Activated effector memory CD4-positive, alpha-beta T cell treated with Interleukin-2 at 50 U/mL for 16 hours (primary cell): ENCODE results near the gene TTBK1.

ENCODE experiments used
- DNase-seq: peaks from one replicate; pipeline ENCODE4 v3.0.0-alpha.2; 2020

The TTBK1 gene

DNA sequence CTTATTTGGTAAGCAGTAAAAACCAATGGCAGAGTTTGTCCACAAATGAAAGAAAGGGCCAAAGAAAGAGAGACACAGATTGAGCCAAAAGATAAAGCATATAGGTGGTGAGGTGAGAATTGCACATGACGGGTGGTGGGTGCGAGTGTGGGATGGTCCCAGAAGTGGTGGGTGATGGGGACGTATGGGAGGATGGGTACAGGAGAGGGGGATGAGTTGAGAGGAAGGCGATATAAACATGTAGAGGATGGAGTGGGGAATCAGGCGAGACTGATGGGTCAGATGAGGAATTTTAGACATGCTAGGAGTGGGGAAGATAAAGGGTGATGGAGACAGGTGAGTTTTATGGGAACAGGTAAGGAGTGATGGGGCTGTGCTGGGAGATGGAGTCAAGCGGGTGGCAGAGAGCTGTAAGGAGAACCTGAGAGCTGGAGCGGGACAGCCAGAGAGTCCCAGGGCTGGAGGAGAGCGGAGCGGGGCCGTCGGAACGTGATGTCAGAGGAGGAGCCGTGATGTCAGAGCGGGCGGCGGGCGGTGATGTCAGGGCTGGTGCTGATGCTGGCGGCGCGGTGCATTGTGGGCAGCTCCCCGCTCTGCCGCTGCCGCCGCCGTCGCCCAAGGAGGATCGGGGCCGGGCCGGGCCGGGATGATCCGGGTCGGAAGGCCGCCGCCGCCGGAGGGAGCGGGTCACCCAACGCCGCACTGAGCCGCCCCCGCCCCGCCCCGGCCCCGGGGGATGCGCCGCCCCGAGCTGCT, at the start of gene TTBK1:
TTBK1 (plus strand) TSS at position 574 of the 756 bp plus-strand sequence. CDS start 3,180 bp downstream, outside the sequence.
- DNase-seq: no peak

DNA sequence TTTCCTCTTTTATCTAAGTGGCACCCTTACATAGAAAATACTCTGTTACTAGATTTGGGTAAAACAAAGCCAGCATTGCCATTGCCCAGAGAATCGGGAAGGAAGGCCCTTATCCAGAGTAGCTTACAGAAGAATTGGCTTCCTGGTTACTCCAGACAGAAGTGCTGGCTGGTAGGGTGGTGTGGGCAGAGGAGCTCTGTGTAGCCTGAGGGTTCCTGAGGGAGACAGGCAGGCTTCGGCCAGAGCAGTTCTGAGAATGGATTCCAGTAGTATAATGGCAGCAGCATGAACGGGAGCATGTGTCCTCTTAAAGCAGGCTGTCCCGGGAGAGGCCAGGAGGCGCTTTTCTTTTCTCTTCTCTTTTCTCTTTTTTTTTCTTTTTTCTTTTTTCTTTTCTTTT, 49.4 kb upstream of the TTBK1 start:
- no peak for DNase-seq

DNA sequence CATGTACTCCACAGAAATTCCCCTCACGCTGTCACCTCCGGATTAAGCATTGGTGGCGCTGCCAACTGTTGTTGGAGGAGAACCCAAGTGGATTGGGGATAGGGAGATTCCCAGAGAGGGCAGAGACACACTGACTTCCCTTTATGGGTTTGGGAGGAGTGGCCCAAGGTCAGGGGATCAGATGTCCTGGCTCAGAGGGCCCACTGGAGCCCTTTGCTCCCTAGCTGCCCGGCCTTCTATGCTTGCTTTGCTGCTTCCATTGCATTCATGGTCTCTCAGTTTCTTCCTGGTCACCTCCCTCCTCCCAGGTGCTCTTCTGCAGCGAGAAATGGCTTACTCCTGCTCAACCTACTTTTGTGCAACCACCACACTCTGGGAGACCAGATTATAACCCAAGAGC, 46.9 kb upstream of the TTBK1 start:
- no peak for DNase-seq

DNA sequence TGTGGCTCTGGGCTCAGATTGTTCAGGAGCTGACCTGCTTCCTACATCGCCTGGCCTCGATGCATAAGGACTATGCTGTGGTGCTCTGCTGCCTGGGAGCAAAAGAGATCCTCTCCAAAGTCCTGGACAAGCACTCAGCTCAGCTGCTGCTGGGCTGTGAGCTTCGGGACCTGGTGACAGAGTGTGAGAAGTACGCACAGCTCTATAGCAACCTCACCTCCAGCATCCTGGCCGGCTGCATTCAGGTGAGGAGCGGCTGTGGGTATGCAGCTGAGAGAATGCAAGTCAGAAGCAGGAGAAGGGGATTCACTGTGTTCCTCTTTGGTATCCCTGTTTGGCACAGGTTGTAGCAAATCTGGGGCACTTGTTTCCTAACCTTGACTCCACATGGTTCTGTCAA, 43.4 kb upstream of the TTBK1 start:
- DNase-seq: no peak

DNA sequence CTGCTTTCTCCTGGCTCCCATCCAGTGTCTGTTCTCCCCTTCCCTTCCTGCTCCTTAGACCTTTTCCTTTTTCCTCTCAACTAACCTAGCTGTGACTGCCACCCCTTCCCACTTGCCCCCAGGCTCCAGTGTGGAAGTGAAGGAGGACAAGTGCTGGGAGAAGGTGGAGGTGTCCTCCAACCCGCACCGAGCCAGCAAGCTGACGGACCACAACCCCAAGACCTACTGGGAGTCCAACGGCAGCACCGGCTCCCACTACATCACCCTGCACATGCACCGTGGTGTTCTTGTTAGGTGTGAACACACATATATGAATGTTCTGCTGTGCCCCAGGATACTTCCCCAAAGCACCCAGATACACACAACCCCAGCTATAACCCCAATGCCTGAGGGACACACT, 42.7 kb upstream of the TTBK1 start:
- no peak for DNase-seq

DNA sequence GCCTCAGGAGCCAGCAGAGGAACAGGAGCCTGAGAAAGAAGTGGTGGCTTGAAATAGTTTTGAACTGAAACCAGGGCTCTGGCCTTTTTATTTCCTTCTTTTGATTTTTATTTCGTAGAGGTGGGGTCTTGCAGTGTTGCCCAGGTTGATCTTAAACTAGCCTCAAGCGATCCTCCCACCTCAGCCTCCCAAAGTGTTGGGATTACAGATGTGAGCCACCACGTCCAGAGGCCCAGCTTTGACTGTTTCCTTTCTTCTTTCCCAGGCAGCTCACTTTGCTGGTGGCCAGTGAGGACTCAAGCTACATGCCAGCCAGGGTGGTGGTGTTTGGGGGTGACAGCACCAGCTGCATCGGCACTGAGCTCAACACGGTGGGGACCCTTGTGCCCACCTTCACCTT, 40.8 kb upstream of the TTBK1 start:
- no peak for DNase-seq

DNA sequence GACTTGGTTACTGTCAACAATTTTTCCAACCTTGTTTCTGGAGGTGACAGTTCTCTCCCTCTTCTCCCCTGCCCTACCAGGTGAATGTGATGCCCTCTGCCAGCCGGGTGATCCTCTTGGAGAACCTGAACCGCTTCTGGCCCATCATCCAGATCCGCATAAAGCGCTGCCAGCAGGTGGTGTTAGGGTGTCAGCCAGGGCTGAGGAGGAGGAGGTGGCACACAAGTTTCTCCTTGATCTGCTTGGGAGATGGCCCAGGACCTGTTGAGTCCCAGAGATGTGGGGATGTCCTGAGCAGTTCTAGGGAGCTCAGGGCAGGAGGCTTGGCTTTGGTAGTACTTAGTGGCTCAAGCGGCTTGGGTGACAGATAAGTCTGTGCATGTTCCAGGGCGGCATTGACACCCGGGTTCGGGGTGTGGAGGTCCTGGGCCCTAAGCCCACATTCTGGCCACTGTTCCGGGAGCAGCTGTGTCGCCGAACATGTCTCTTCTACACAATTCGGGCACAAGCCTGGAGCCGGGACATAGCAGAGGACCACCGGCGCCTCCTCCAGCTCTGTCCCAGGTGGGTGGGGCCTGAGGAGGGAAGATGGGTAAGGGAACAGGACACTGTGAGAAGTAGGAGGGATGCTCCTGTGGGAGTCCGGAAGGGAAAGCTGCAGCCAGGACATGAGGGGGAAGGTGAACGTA, 40.1 kb upstream of the TTBK1 start:
- no peak for DNase-seq

DNA sequence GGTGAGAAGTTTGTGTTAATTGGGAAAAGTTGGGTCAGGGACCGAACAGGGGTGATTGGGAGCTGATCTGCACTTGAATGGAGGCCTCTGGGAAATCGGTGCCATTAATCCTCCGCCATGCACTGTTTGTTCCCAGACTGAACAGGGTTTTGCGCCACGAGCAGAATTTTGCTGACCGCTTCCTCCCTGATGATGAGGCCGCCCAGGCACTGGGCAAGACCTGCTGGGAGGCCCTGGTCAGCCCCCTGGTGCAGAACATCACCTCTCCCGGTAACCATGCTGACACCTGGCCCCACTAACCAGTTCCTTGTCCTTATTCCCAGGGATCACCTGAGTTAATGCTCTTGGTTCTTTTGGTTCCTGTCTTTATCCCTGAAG, 39.6 kb upstream of the TTBK1 start:
- DNase-seq: no peak

DNA sequence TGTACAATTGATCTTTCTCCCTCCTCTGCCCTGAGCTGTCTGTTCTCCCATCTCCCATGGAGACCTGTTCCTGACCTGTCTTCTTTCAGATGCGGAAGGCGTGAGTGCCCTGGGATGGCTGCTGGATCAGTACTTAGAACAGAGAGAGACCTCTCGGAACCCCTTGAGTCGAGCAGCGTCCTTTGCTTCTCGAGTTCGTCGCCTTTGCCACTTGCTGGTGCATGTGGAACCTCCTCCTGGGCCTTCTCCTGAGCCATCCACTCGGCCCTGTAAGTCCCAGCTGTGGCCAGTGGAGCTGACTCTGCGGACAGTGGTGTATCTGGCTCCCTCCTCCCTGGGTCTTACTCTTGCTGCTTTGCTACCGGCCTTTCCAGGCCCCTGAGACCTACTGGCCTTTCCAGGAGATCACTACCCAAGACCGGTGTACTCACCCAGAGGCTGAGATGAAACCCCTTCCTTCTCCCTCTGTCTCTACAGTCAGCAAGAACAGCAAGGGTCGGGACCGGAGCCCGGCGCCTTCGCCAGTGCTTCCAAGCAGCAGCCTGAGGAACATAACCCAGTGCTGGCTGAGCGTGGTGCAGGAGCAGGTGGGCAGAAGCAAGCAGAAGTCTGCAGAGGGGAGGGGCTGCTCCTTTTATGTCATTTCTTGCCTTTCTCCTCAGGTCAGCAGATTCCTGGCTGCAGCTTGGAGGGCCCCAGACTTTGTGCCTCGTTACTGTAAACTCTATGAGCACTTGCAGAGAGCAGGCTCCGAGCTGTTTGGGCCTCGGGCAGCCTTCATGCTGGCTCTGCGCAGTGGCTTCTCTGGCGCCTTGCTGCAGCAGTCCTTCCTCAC, 38.8 kb upstream of the TTBK1 start:
- no peak for DNase-seq

DNA sequence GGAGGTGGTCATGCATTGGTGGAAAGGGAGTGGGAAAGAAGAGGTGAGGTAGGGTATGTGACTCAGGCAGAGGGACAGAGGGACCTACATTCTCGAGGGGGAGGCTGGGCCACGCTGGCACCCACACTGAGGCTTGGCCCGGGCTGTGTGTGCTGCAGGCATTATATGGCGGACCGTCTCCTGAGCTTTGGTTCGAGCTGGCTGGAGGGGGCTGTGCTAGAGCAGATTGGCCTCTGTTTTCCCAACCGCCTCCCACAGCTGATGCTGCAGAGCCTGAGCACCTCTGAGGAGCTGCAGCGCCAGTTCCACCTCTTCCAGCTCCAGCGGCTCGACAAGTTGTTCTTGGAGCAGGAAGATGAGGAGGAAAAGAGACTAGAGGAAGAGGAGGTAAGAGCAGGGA, 37.4 kb upstream of the TTBK1 start:
- DNase-seq: no peak

DNA sequence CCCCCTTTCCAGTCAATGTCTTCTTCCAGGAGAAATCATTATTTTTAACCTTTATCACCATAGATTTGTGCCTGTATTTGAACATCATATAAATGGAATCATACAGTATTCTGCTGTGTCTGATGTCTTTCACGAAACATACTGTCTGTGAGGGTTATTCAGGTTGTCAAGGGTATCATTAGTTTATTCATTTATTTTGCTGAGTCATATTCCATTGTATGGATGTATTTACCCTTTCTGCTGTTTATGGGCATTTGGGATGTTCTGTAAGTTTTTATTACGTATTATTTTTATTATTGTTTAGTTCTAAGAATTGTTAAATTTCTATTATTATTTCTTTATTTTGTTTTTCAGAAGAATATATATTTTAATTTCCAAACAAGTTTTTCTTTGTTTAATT, 36.0 kb upstream of the TTBK1 start:
- DNase-seq: no peak

DNA sequence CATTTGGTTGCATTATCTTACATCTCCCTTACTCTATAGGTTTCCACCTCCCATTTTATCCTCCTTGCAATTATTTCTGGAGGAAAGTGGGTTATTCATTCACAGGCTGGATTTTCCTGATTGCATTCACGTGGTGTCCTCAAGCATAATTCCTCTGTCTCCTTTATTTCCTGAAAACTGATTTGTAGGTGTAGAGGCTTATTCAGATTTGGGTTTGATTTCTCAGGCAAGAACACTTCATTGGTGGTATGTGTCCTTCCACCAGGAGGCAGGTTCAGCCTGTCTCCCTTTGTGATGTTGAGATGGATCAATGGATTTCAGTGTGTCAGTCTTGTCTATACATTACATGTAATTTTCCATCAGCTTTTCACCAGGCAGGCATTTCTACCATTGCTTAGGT, 31.3 kb upstream of the TTBK1 start:
- no peak for DNase-seq

DNA sequence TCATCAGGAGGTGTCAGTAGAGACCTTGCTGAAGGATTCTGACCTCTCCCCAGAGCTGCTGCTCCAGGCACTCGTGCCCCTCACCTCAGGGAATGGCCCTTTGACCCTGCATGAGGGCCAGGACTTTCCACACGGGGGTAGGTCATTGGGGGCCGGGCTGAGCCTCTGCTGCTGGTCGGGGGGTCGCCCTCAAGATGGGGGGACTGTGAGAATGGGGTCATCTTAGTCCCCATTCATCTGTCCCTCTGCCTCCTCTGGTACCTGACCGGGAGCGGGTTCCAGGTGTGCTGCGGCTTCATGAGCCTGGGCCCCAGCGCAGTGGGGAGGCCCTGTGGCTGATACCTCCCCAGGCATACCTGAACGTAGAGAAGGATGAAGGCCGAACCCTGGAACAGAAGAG, 29.9 kb upstream of the TTBK1 start:
- DNase-seq: no peak

DNA sequence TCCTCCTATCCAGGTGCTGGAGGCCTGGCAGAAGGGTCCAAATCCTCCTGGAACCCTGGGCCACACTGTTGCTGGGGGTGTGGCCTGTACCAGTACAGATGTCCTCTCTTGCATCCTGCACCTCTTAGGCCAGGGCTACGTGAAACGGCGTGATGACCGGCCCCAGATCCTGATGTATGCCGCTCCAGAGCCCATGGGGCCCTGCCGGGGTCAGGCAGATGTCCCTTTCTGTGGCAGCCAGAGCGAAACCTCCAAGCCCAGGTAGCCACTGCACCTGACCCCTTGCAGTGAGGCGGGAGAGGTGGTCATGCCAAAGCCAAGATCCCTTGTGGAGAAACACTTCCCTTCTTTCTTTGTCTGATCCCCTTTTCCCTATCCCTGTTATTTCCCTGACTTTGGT, 28.2 kb upstream of the TTBK1 start:
- DNase-seq: no peak

DNA sequence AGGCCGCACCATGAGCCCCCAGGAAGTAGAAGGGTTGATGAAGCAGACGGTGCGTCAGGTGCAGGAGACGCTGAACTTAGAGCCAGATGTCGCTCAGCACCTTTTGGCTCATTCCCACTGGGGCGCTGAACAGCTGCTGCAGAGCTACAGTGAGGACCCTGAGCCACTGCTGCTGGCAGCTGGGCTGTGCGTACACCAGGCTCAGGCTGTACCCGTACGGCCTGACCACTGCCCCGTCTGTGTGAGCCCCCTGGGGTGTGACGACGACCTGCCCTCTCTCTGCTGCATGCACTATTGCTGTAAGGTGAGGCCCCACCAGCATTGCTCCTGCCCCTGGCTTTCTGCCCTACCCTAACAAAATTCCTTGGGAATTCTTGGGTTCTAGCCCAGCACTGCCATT, 27.1 kb upstream of the TTBK1 start:
- DNase-seq: no peak

DNA sequence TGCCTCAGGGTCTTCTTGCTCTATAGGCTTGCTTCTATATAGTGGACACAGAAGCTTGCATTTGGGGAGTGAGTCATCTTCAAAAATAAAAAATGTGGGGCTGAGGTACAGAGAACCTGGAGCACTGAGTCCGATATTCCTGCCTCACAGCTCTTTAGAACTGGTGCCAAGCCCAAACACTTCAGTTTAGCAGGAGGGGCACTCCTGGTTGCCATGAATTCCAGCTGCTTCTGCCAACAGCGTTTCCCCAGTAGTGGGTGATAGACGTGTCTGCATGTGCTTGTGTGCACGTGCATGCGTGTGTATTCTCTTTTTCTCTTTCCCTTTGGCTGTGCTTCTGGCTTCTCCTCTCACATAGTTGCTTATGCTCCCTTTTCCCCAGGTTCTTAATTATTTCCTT, 25.9 kb upstream of the TTBK1 start:
- no peak for DNase-seq

DNA sequence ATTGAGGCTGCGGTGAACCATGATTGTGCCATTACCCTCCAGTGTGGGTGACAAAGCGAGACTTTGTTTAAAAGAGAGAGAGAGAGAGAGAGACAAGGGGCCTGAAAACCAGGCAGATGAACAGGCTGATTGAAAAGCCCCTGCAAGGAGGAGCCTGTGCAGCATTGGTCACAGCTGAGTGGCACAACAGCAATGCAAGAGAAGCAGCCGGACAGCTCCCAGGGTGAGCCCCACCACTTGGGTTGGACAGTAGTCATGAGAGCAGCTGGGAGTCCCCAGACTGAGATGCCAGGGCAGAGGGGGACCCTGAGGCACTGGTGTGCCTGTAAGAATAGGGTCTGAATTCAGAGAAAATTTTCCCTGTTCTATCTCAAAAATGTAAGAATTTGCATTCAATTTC, 24.2 kb upstream of the TTBK1 start:
- no peak for DNase-seq

DNA sequence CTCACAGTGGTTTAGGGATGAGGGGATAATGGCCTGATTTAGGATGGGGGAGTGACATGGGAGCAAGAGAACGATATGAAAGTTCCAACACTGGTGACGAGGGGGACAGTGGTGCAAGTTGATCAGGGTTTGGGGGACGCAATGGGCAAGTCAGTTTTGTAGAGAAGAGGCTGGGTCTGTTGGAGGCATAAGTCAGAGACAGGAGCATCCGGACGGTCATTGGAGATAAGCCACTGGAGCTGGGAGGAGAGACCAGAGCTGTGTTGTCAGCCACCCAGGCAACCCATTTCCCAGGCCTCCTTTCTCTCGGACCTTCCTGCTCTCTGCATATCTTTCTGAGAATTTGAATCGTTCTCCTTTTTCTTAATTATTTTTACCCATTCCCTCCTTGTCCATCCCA, 23.5 kb upstream of the TTBK1 start:
- no peak for DNase-seq

DNA sequence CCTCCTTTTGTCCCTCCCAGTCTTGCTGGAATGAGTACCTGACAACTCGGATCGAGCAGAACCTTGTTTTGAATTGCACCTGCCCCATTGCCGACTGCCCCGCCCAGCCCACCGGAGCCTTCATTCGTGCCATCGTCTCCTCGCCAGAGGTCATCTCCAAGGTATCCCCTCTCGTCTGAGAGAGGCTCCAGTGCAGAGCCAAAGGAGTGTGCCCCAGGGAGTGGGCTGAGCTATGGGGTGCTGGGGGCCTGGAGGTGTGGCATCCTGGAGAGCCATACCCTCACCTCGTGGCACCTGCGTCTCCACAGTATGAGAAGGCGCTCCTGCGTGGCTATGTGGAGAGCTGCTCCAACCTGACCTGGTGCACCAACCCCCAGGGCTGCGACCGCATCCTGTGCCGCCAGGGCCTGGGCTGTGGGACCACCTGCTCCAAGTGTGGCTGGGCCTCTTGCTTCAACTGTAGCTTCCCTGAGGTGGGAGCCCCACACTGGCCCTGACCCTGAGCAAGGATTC, 22.8 kb upstream of the TTBK1 start:
- no peak for DNase-seq

DNA sequence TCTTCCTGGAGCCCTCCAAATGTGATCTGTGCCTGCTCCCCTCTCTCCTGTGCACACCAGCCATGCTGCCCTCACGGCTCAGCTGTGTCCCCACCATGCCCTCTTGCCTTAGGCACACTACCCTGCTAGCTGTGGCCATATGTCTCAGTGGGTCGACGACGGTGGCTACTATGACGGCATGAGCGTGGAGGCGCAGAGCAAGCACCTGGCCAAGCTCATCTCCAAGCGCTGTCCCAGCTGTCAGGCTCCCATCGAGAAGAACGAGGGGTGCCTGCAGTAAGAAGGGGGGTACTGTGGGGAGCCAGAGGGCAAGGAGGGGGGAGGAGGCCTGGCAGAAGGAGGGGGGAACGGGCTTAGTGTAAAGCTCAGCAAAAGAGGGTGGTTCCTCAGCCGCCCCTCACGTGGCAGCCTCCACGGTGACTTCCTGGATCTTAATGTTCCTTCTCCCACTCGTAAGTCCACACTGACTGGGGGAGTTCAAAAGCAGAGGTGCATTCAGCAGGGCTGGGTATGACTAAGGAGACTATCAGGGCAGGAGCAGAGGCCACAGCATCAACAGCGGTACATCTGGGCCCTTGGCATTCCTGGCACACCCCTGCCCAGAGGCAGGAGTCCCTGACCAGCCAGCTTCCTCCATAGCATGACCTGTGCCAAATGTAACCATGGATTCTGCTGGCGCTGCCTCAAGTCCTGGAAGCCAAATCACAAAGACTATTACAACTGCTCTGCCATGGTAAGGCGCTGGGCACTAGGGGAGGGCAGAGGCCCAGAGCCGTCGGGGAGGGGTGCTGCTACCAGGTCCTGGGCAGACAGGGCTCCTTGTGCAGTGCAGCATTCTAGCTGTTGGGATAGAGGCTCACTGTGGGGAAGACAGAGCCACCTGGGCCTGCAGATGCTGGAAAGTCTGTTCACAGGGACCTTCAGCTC, 22.0 kb upstream of the TTBK1 start:
- DNase-seq: no peak

DNA sequence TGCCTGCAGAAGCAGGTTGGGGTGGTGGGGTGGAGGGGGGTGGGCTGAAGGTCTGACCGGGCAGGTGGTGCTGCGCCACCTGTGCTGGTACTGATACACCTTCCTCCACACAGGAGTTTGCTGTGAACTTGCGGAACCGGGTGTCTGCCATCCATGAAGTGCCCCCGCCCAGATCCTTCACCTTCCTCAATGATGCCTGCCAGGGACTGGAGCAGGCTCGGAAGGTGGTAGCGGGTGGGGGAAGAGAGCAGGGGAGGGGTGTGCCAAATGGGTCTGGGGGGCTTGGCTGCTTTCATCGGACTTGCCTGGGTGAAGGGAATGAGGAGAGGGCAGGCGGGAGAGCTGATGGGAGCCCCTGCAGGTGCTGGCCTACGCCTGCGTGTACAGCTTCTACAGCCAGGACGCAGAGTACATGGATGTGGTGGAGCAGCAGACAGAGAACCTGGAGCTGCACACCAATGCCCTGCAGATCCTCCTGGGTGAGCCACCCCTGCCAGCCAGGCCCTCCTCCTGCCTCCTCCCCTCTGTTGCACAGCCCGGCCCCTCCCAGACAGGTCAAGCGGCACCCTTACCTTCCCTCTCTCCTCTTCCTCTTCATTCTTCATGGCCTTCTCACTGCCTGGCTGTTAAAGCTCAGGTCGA, 20.7 kb upstream of the TTBK1 start:
- no peak for DNase-seq

DNA sequence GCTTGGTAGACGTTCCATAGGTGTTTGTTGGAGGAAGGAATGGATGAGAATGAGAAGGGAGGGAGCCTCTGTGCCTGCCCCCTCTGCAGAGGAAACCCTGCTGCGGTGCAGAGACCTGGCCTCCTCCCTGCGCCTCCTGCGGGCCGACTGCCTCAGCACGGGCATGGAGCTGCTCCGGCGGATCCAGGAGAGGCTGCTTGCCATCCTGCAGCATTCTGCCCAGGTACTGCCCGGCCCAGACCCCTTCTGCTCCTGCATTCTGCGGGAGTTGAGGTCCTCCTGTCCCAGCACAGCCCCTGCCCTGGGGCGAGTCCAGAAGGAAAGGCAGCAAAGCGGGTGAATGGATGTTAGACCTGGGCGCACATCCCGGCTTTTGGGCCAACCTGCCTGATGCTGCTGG, 20.1 kb upstream of the TTBK1 start:
- no peak for DNase-seq
